Peyer's patch (tissue), 4 donors: ENCODE results near the gene CTBP1. TPM values are rescaled to one million over a fixed set of nuclear protein-coding genes. Genes with fewer than 3 reads are reported as not detected.
A peak's percentile ranks its signal among the peaks of the same experiment; 100 is the strongest.

Experiments
- DNase-seq, 3 donors: peaks; one replicate each; pipeline ENCODE4 v3.0.0-alpha.2; 2017 to 2019
- H3K27ac ChIP-seq, 4 donors: fragments of 200-600 bp; sonication (generic); one replicate each; pipeline ENCODE4 v1.5.1; 2016 to 2019
- H3K27me3 ChIP-seq, 2 donors: fragments of 200-600 bp; sonication (generic); one replicate each; pipeline ENCODE4 v1.5.1; 2019
- H3K36me3 ChIP-seq, 3 donors: fragments of 200-600 bp; sonication (generic); one replicate each; pipeline ENCODE4 v1.5.1; 2016 to 2019
- H3K4me1 ChIP-seq, 4 donors: fragments of 200-600 bp; sonication (generic); one replicate each; pipeline ENCODE4 v1.5.1; 2016 to 2019
- H3K4me3 ChIP-seq, 4 donors: fragments of 200-600 bp; sonication (generic); 1 replicate in 3 of 4; 2 replicates in 1 of 4; pipeline ENCODE4 v1.5.1; 2016 to 2019; ENCODE audit warnings: mild to moderate bottlenecking in 1 of 4
- H3K9me3 ChIP-seq, 4 donors: fragments of 200-600 bp; sonication (generic); one replicate each; pipeline ENCODE4 v1.5.1; 2016 to 2019; ENCODE audit warnings: mild to moderate bottlenecking in 1 of 4
- CTCF ChIP-seq, 6 experiments: fragments of 450-650 bp in 4 of 6; fragments of 200-600 bp in 2 of 6; sonication (generic) in 1 of 6; IDR thresholded peaks; one replicate each; pipeline ENCODE4 v1.5.1; 2017 to 2019; ENCODE audit warnings: antibody characterized with exemption in 6 of 6, mild to moderate bottlenecking in 3 of 6, moderate library complexity in 1 of 6
- POLR2A ChIP-seq, 2 donors: fragments of 450-650 bp; IDR thresholded peaks; one replicate each; pipeline ENCODE4 v1.5.1; 2017; ENCODE audit warnings: antibody characterized with exemption in 2 of 2, mild to moderate bottlenecking in 2 of 2, moderate library complexity in 2 of 2
- total RNA-seq, 4 donors: library from RNA; depleted of rRNA; stranded (reverse); fragments of >200 nt; gene quantifications; one replicate each; pipeline ENCODE4 v1.1.0, GENCODE V29; 2016

CTBP1 gene
- total RNA-seq, 4 donors from 2014 or later, result 245 to 371 (median 288) TPM

- Histone ChIP-seq H3K4me1 (peaks cover 0 to 31% (median 18%) of the 10 kb centered on the region in 4 donors), H3K27ac (no peak overlapping the region)
Observed at GRCh38 chr4:1296324-1297022, 47.5 kb upstream of the CTBP1 start.

GRCh38 chr4:1295405-1296055 lies 46.6 kb upstream of the CTBP1 start:
- H3K4me1 ChIP-seq, result peaks cover 0 to 41% (median 22%) of the 10 kb centered on the region in 4 donors
- DNase-seq, result peak in 1 of 3 donors; percentile 29
- peaks cover 0 to 51% (median 0%) of the 10 kb centered on the region in 3 donors for H3K36me3 ChIP-seq

More at GRCh38 chr4:1296324-1297022, 47.5 kb upstream of the CTBP1 start:
- TF ChIP-seq CTCF (IDR thresholded peaks at IDR 0.05), result no peak
- no peak for TF ChIP-seq POLR2A (IDR thresholded peaks at IDR 0.05)
- peak in 1 of 3 donors; percentile 20 for DNase-seq
- Histone ChIP-seq H3K27me3 (no peaks in the 10 kb centered on the region), H3K36me3 (peaks cover 0 to 57% (median 0%) of the 10 kb centered on the region in 3 donors), H3K4me3 (no peak overlapping the region), H3K9me3 (no peaks in the 10 kb centered on the region)

GRCh38 chr4:1294891-1295290 lies 46.0 kb upstream of the CTBP1 start:
- H3K4me3 ChIP-seq, result no peak overlapping the region
- TF ChIP-seq CTCF (IDR thresholded peaks at IDR 0.05) (no peak), POLR2A (IDR thresholded peaks at IDR 0.05) (no peak)
- no peaks in the 10 kb centered on the region for H3K27me3 ChIP-seq
- peaks cover 0 to 46% (median 0%) of the 10 kb centered on the region in 3 donors for H3K36me3 ChIP-seq
- DNase-seq, result peak in 1 of 3 donors; percentile 46
- no peaks in the 10 kb centered on the region for H3K9me3 ChIP-seq
- no peak overlapping the region for H3K27ac ChIP-seq
- peaks cover 0 to 41% (median 24%) of the 10 kb centered on the region in 4 donors for H3K4me1 ChIP-seq

More at GRCh38 chr4:1295405-1296055, 46.6 kb upstream of the CTBP1 start:
- Histone ChIP-seq H3K4me3 (no peak overlapping the region), H3K27me3 (no peaks in the 10 kb centered on the region), H3K27ac (no peak overlapping the region), H3K9me3 (no peaks in the 10 kb centered on the region)
- no peak for TF ChIP-seq CTCF (IDR thresholded peaks at IDR 0.05)
- TF ChIP-seq POLR2A (IDR thresholded peaks at IDR 0.05), result no peak

- no peak for TF ChIP-seq POLR2A (IDR thresholded peaks at IDR 0.05)
- no peak for TF ChIP-seq CTCF (IDR thresholded peaks at IDR 0.05)
- peak in 1 of 3 donors; percentile 29 for DNase-seq
- H3K36me3 ChIP-seq, result peaks cover 0 to 41% (median 0%) of the 10 kb centered on the region in 3 donors
- H3K4me3 ChIP-seq, result no peak overlapping the region
- no peaks in the 10 kb centered on the region for H3K27me3 ChIP-seq
- no peaks in the 10 kb centered on the region for H3K9me3 ChIP-seq
- H3K27ac ChIP-seq, result peak overlapping the region in 1 of 4 donors; percentile 46
- H3K4me1 ChIP-seq, result peaks cover 0 to 41% (median 24%) of the 10 kb centered on the region in 4 donors
Observed at GRCh38 chr4:1294424-1294823, 45.5 kb upstream of the CTBP1 start.

- peaks cover 0 to 43% (median 25%) of the 10 kb centered on the region in 4 donors for H3K4me1 ChIP-seq
- H3K9me3 ChIP-seq, result no peaks in the 10 kb centered on the region
- H3K27ac ChIP-seq, result peak overlapping the region in 1 of 4 donors; percentile 46
- H3K4me3 ChIP-seq, result no peak overlapping the region
- TF ChIP-seq CTCF (IDR thresholded peaks at IDR 0.05), result no peak
- TF ChIP-seq POLR2A (IDR thresholded peaks at IDR 0.05), result no peak
- H3K36me3 ChIP-seq, result peaks cover 0 to 37% (median 0%) of the 10 kb centered on the region in 3 donors
- no peaks in the 10 kb centered on the region for H3K27me3 ChIP-seq
- peak in 1 of 3 donors; percentile 27 for DNase-seq
Observed at GRCh38 chr4:1293991-1294390, 45.1 kb upstream of the CTBP1 start.
